Pons (tissue), 1 donor: ENCODE measurements around the gene ELK3.

Experiments used
- DNase-seq: peaks from one replicate; pipeline ENCODE4 v3.0.0-alpha.2; 2016; ENCODE audit warnings: low spot score

ELK3 gene

GRCh38 chr12:96193725-96194575 lies at the start of gene ELK3:
TSS of gene ELK3 (plus strand) at chr12:96194375.
- no peak for DNase-seq

GRCh38 chr12:96146747-96147146 lies 47.4 kb upstream of the ELK3 start:
- no peak for DNase-seq

GRCh38 chr12:96150442-96150841 lies 43.7 kb upstream of the ELK3 start:
- DNase-seq, result no peak

DNA sequence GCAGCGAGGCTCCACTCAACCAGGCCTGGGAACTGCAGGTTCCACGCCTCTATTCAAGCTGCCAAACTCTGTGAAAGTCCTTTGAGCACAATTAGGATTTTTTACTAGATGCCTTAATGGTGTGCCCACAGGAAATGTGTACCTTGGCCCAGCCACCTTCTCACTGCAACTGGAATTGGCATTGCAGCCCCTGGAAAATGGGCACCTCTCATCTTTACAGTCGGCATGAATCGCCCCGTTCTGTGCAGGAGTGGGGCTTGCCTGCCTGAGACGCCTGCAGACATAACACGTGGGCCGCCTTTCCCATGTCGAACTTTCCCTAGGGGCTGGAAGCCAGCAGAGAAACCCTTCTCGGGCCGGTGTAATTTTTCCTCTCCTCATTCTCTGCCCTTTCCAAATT lies 42.0 kb upstream of the ELK3 start:
- no peak for DNase-seq

GRCh38 chr12:96153131-96153725 lies 40.9 kb upstream of the ELK3 start:
- no peak for DNase-seq

GRCh38 chr12:96155181-96155580 lies 39.0 kb upstream of the ELK3 start:
- no peak for DNase-seq

GRCh38 chr12:96155781-96156180 lies 38.4 kb upstream of the ELK3 start:
- no peak for DNase-seq

DNA sequence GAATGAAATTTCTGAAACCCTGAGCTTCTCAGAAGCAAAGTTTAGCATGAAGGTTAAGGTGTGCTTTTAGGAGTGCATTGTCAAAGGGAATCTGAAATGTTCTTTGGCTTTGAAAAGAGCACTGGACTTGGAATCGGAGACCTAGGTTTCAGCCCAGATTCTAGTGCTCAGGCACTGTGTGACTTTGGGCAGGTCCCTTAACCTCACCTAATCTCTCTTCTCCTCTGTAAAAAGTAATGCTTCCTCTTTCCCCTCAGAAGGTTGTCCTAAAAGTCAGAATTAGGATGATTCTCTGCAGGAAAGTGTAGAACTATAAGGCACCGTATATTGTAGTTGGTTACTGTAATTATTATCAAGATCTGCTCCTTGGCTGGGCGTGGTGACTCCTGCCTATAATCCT lies 38.0 kb upstream of the ELK3 start:
- no peak for DNase-seq

- no peak for DNase-seq
Observed at GRCh38 chr12:96157427-96157826, 36.7 kb upstream of the ELK3 start.

DNA sequence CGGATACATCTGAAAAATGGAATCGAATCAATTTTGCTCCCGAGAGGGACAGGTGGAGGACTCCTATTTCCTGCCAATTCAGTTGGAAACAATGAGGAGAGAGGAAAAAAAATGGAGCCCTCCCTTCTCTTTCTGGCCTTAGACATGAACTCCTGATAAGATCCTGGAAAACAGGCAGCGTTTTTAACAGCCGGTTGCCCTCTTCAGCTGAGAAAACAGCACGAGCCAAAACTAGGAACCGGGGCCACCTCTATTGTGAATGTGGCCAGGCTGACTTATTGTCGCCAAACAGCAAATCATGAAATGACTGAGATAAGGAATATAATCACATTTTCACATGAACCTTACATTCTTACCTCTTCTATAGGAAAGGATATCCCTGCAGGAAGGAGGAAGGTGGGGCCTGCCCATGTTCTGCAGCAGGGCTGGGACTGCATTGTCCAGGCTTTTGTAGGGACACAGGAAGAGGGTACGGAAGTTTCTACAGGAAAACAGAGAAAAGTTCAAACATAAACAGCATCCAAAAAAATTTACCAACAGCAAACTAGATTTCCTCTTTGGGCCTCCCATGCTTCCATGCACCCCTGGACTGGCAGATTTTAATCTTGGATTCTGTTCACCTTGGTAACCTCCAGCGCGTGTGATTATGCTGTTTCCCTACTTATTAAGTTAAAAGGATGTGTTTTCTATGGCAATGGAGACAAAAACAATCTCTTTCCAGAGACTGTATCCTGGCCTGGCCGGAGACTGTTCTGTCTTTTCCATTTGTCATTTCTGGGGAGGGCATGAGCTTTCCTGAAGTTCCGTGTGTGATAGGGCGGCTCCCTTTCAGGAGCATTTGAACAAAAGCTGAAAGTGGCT lies 29.0 kb upstream of the ELK3 start:
- no peak for DNase-seq

DNA sequence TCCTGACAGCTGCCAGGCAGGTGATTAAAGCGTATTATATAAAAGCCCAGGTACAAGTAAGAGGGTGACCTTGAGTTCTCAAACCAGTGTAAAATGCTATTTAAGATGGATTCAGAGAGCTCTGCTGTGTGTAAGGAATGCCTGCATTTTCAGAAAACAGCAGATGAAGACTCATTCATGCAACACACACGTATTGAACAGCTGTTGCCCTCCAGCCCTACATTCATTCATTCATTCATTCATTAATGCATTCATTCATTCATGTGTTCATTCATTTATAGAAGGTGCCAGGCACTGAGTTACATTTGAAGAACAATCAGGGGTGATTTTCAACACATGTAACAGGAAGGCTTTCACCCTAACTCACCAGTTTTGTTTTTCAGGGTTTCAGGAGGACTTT lies 27.4 kb upstream of the ELK3 start:
- no peak for DNase-seq

DNA sequence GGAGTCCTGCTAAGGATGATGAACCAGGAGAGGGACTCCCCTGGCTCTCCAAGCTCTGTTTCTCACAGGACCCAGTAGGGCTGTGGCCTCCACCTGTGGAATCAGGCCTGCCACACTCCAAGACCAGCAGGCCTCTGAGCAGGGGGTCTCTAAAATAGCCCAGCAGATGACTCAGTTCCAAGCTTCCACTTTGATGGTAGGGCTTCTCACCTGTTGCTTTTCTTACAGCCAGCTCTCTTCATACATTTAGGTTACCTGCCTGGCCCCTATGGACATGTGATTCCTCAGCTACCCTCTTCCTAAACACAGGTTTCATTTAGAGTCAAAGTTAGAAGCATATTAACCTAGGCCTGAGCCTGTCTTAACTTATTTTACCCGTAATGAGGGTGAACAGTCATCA lies 26.7 kb upstream of the ELK3 start:
- no peak for DNase-seq

- no peak for DNase-seq
Observed at GRCh38 chr12:96170328-96170727, 23.8 kb upstream of the ELK3 start.

DNA sequence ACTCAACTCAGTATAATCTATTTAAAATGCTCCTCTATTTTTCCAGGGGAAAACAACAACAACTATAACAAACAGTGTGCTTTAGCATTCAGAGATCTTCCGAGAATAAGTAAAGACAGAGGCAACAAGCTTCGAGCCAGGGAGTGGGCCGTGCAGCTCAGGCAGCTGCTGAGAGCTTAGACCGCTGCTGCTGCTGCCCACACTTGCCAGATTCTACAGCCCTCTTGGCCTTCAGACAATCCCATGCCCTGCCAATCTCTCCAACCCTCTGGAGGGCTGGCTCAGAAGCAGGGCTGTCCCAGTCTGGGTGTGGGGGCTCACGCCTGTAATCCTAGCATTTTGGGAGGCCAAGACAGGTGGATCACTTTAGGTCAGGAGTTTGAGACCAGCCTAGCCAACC lies 23.4 kb upstream of the ELK3 start:
- DNase-seq, result no peak

GRCh38 chr12:96171905-96172304 lies 22.3 kb upstream of the ELK3 start:
- DNase-seq, result no peak

DNA sequence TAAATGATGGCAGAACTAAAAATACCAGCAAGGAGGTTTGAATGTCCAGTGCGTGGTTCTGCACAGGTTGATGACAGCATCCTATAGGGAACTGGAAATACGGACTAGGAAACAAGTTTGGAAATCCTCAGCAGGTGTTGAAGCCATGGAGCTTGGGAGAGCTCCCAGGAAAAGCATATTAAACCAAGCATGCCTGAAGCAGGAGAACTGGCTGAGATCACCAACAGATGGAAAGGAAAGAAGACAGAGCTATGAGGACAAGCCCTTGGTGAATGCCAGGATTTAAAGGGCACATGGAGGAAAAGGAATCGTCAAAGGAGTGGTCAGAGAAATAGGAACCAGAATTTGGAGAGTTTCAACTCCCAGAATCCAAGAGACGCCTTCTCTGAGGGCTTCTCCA lies 21.2 kb upstream of the ELK3 start:
- no peak for DNase-seq

GRCh38 chr12:96176575-96176974 lies 17.6 kb upstream of the ELK3 start:
- no peak for DNase-seq

DNA sequence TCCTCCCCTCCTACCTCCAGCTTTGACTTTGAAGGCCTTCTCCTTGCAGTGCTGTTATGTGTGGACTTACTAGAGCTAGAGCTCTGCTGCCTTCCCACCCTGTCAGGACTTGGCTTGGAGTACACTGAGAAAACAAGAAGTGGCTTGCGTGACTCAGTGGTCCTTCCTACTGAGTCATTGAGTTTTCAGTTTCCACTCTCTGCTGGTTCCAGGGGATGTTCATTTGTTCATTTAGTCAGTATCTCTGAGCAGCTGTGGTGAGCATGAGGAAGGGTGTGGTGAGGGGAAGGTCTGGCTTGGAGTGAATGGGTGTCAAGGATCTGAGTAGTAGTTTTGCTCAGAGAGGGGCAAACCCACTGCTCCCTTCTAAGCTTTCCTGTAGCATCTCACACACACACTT lies 17.2 kb upstream of the ELK3 start:
- DNase-seq, result no peak

DNA sequence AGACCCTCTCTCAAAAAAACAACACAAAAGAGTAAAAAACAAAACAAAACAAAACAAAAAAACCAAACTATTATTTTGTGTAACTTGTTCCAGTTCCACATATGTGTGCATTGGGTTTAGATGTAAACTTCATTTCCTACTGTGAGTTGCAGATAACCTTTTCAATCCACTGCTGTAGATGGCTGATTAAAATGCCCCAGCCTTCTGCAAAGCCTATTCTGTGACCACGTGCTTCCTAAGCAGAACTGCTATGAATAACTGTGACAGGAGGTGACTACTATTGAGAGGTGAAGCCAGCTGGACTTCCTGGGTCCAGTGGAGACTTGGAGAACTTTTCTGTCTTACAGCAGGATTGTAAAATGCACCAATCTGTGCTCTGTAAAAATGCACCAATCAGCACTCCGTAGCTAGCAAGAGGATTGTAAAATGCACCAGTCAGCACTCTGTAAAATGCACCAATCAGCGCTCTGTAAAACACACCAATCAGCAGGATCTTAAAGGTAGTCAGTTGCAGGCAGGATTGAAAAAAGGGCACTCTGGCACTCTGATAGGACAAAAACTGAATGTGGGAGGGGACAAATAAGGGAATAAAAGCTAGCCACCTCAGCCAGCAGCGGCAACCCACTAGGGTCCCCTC lies 10.3 kb upstream of the ELK3 start:
- no peak for DNase-seq

- DNase-seq, result no peak
Observed at GRCh38 chr12:96185914-96186313, 8.3 kb upstream of the ELK3 start.

- no peak for DNase-seq
Observed at GRCh38 chr12:96186607-96187301, 7.4 kb upstream of the ELK3 start.

DNA sequence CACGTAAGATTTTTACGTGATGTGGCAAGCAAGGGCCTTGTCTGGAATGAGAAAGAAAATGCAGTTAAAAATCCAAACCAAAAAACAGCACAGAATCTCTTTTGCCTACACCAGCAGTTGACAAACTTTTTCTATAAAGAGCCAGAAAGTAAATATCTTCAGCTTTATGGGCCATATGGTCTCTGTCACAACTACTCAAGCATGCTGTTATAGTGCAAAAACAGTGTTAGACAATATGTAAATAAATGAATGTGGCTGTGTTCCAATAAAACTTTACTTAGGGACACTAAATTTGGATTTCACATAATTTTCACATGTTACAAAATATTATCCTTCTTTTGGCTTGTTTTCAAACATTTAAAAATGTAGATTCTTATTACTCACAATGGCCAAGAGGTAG lies 6.2 kb upstream of the ELK3 start:
- DNase-seq, result no peak
